NCI-H128 (cell line): ENCODE results near the gene PRPH.
"Not testable (repeated sequence)": the region's sequence is repeated elsewhere in the genome, so short reads cannot be mapped to it uniquely, and the experiment has no call there.

ENCODE experiments used
- DNase-seq: peaks from one replicate; lab custom pipeline; 2025; ENCODE audit not compliant: unreplicated experiment; lab: John Stamatoyannopoulos, UW

PRPH gene

GRCh38 chr12:49276304-49277290, 18.4 kb upstream of the PRPH start:
- no peak for DNase-seq

GRCh38 chr12:49277466-49277865, 17.5 kb upstream of the PRPH start:
- DNase-seq = no peak

GRCh38 chr12:49279706-49280159, 15.2 kb upstream of the PRPH start:
- DNase-seq = no peak

GRCh38 chr12:49280545-49280944, 14.4 kb upstream of the PRPH start:
- DNase-seq = not testable (repeated sequence)

- no peak for DNase-seq
Observed at GRCh38 chr12:49282302-49282701, 12.6 kb upstream of the PRPH start.

- DNase-seq = not testable (repeated sequence)
Observed at GRCh38 chr12:49282740-49283375, 12.1 kb upstream of the PRPH start.

GRCh38 chr12:49283541-49284429, 11.2 kb upstream of the PRPH start:
- no peak for DNase-seq

GRCh38 chr12:49284672-49285071, 10.3 kb upstream of the PRPH start:
- DNase-seq = no peak

- no peak for DNase-seq
Observed at GRCh38 chr12:49287876-49288275, 7.1 kb upstream of the PRPH start.

GRCh38 chr12:49288412-49288853, 6.5 kb upstream of the PRPH start:
- DNase-seq = peak; percentile 31

- DNase-seq = no peak
Observed at GRCh38 chr12:49288922-49289555, 5.9 kb upstream of the PRPH start.

- no peak for DNase-seq
Observed at GRCh38 chr12:49292729-49293055, 2.3 kb upstream of the PRPH start.

- no peak for DNase-seq
Observed at GRCh38 chr12:49293056-49293956, 1.6 kb upstream of the PRPH start.

- DNase-seq = no peak
Observed at GRCh38 chr12:49294086-49294803, 702 bp upstream of the PRPH start.

- no peak for DNase-seq
Observed at GRCh38 chr12:49294804-49295081, 204 bp upstream of the PRPH start.

- DNase-seq = peak; percentile 37
Observed at GRCh38 chr12:49296034-49296835, 1.3 kb downstream of the PRPH start.

- DNase-seq = peak; percentile 33
Observed at GRCh38 chr12:49296836-49297694, 2.1 kb downstream of the PRPH start.

GRCh38 chr12:49297695-49298060, 2.7 kb downstream of the PRPH start:
- no peak for DNase-seq
